K562 (cell line): ENCODE results near the gene PI4KA.

ENCODE experiments used
- CTCF ChIP-seq, 3 experiments: IDR thresholded peaks in 2 of 3; conservative IDR thresholded peaks in 1 of 3; 2 replicates each; pipeline ENCODE4 v1.5.1; 2011 to 2012; ENCODE audit warnings: low read length in 3 of 3, mild to moderate bottlenecking in 3 of 3, control low read depth in 2 of 3, improper control_type of control experiment in 1 of 3, inconsistent platforms in 1 of 3, low read depth in 1 of 3, mixed read lengths in 1 of 3, moderate library complexity in 1 of 3; ENCODE audit not compliant: insufficient read depth in 2 of 3
- ZFP36 ChIP-seq: fragments of 150-350 bp; IDR thresholded peaks from 2 replicates; pipeline ENCODE4 v1.6.1; 2018; ENCODE audit warnings: low read length, low read depth; ENCODE audit not compliant: partially characterized antibody

GRCh38 chr22:20825624-20826023, 33.0 kb downstream of the PI4KA start:
- TF ChIP-seq CTCF (IDR thresholded peaks at IDR 0.05 in 2 of 3, conservative IDR thresholded peaks at IDR 0.05 in 1 of 3; ENCODE audit: insufficient read depth in 2 of 3, low read depth in 1 of 3, low read length in 3 of 3) = no peak
- no peak for TF ChIP-seq ZFP36
